ENCODE results near the gene DGKI.

DNA sequence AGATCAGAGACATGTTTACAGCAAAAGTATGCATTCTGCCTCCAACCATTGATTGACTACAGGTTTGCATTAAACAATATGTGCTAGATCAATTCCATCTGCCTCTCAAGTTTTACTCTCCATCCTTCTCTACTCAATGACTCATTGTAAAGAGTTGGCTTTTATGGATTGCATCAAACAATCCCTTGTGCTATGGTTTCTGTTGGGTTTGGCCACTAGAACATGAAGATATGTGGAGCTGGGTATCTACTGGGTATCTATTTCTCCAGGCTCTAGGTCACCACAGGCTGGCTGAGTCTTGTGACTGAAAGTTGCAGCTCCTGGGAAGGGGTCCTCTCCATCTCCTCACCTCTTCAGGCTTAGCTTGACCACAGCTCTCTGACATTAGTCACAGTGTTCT is 204.7 kb downstream of the DGKI start:
- TF ChIP-seq TARDBP (IDR thresholded peaks at IDR 0.05) (no peak), ZNF384 (IDR thresholded peaks at IDR 0.05) (no peak), SP1 (IDR thresholded peaks at IDR 0.05) (no peak), FOXM1 (IDR thresholded peaks at IDR 0.05; ENCODE audit: borderline replicate concordance) (no peak), SUZ12 (IDR thresholded peaks at IDR 0.05) (no peak), FOXA1 (IDR thresholded peaks at IDR 0.05) (no peak), BHLHE40 (IDR thresholded peaks at IDR 0.05; ENCODE audit: borderline replicate concordance) (no peak), NFRKB (IDR thresholded peaks at IDR 0.05) (no peak), ELF4 (IDR thresholded peaks at IDR 0.05) (no peak), FOXK2 (IDR thresholded peaks at IDR 0.05) (no peak)
- TF ChIP-seq, protein P1, sequence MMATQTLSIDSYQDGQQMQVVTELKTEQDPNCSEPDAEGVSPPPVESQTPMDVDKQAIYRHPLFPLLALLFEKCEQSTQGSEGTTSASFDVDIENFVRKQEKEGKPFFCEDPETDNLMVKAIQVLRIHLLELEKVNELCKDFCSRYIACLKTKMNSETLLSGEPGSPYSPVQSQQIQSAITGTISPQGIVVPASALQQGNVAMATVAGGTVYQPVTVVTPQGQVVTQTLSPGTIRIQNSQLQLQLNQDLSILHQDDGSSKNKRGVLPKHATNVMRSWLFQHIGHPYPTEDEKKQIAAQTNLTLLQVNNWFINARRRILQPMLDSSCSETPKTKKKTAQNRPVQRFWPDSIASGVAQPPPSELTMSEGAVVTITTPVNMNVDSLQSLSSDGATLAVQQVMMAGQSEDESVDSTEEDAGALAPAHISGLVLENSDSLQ (IDR thresholded peaks at IDR 0.05): no peak
